Endometrial microvascular endothelial cells (primary cell): ENCODE data around the gene GTF2H2C. TPM values are rescaled to one million over a fixed set of nuclear protein-coding genes. Genes with fewer than 3 reads are reported as not detected.
"Not testable (repeated sequence)": the region's sequence is repeated elsewhere in the genome, so short reads cannot be mapped to it uniquely, and the experiment has no call there.

Experiments
- in situ Hi-C: cut with HindIII; loops from 2 replicates; pipeline ENCODE4 v1.10.0; 2017; ENCODE audit warnings: low sequenced_read_pairs, low pct_unique_long_range_greater_than_20kb; ENCODE audit errors: inconsistent ontology term
- total RNA-seq: library from RNA; depleted of rRNA; stranded (reverse); fragments of >200 nt; gene quantifications from one replicate; pipeline ENCODE4 v1.2.3, GENCODE V29; 2015; ENCODE audit errors: inconsistent ontology term

Gene GTF2H2C
- total RNA-seq, result 20.4 TPM

DNA sequence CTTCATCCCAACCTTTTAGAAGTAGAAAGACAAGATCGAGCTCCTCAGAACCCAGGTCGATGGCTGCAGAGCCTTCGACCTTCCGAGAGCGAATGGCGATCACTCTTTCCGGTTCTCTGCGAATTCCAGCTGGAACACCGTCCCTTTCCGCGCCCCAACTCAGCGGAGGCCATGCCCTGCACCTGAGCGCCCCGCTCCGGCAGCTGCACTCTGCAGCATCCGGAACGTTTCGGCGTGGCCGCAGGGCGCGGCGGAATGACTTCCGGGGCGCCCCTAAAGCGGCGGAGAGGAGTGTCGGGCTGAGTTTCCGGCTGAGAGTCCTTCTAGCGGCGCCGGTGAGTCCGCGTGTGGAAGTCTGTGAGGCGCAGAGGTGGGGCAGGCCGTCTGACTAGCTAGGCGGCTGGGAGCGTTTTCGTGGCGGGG lies at the start of gene GTF2H2C:
Gene GTF2H2C (plus strand): TSS at position 284 of the 423 bp plus-strand sequence. CDS start 4,942 bp downstream, outside the sequence.
- in situ Hi-C loops, result not testable (repeated sequence)

GRCh38 chr5:69510694-69511093 lies 49.3 kb upstream of the GTF2H2C start:
- in situ Hi-C loops, result no loop called here

DNA sequence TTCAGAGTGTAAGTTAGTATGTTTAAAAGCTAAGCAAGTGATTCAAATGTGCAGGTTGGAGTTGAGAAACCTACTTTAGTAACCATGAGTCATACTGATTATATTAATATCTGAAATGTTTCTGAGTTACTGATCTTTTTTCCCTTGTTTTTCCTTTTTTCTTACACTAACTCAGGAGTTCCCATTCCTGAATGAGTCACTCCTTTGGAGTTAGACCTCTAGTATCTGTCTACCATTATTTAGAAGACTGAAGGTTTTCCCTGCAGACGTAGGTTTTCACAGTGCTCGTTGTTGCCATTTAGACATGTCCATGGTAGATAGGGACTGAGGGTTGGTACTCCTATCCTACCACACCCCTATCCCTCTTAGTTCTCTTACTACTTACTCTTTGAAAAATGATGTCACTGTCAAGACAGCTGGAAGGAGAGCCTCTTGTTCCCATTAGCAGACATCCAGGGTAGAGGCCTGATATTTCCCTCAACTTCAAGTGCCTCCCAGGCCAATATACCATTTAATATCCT lies 47.2 kb upstream of the GTF2H2C start:
- in situ Hi-C loops, result no loop called here

DNA sequence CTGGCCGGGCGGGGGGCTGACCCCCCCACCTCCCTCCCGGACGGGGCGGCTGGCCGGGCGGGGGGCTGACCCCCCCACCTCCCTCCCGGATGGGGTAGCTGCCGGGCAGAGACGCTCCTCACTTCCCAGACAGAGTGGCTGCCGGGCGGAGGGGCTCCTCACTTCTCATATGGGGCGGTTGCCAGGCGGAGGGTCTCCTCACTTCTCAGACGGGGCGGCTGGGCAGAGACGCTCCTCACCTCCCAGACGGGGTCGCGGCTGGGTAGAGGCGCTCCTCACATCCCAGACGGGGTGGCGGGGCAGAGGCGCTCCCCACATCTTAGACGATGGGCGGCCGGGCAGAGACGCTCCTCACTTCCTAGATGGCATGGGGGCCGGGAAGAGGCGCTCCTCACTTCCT lies 44.4 kb upstream of the GTF2H2C start:
- in situ Hi-C loops, result not testable (repeated sequence)

- in situ Hi-C loops, result no loop called here
These were observed 43.2 kb upstream of the GTF2H2C start for GRCh38 chr5:69516769-69517168.

DNA sequence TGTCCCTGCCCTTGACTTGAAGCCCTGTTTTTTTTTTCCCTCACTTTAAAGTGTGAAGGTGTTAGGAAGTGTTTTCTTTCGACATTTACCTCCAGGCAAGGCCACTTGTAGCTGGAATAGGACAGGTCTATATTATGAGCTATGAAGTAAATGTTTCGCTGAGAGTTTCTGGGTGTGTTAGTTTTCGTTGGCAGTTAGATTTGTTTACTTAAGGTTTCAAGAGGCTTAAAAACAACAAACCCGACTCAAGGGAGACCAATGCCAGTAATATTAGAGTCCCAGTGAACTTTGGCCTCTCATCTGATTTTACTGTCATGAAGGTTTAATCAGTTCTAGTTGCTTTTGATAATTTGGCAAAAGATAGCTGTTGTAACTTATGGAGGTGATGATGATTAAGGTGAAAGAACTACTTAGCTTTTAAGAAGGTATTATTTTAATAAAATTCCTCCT lies 42.2 kb upstream of the GTF2H2C start:
- in situ Hi-C loops, result no loop called here

DNA sequence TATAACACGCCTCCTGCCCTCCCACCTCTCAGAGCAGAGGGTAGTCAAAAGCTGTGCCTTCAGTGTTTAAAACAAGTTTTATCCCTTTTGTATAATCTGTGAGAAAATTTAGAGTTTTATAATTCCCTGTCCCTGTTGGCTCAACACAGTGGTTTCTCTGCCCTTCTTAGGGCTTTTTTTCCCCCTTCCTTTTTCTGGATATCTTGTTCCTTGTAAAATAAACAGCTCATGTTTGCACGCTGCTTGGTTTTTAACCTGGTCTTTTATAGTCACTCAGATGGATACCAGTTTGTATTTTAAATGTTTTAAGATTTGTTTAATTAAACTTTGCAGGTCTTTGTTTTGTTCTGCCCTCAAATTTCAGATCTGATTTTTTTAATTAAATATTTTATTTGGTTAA lies 40.7 kb upstream of the GTF2H2C start:
- in situ Hi-C loops, result no loop called here

DNA sequence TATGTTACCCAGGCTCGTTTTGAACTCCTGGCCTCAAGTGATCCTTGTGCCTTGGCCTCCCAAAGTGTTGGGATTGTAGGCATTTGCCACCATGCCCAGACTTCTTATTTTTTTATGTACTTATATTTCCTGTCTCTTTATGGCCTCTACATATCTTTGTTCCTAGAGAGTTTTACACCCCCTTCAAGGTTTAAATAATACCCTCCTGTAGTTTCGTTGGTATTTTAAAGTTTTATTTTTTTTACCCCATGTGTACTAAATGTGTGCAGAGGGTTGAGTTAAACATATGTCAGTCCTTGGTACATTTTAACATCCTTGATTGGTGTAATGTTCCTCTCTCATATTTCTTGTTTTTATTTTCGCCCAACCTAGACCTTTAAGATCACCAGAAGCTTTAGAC lies 38.0 kb upstream of the GTF2H2C start:
- in situ Hi-C loops, result no loop called here

- in situ Hi-C loops, result no loop called here
These were observed 34.5 kb upstream of the GTF2H2C start for GRCh38 chr5:69525490-69525889.

DNA sequence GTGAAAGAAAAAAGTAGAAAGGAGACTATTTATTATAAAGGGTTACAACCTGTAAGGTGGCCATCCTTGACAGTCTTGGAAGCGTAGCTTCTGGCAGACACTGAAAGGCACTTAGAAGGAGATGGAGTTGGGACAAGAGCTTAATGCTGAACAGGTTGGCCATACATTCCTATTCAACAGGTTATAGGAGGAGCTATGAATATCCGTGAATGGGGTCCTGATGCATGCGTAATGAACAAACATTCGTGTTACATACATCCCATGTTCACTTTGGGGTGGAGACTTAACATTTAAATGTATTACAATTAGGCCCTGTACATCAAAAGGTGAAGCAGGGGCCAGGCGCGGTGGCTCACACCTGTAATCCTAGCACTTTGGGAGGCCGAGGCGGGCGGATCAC lies 33.3 kb upstream of the GTF2H2C start:
- in situ Hi-C loops, result no loop called here

DNA sequence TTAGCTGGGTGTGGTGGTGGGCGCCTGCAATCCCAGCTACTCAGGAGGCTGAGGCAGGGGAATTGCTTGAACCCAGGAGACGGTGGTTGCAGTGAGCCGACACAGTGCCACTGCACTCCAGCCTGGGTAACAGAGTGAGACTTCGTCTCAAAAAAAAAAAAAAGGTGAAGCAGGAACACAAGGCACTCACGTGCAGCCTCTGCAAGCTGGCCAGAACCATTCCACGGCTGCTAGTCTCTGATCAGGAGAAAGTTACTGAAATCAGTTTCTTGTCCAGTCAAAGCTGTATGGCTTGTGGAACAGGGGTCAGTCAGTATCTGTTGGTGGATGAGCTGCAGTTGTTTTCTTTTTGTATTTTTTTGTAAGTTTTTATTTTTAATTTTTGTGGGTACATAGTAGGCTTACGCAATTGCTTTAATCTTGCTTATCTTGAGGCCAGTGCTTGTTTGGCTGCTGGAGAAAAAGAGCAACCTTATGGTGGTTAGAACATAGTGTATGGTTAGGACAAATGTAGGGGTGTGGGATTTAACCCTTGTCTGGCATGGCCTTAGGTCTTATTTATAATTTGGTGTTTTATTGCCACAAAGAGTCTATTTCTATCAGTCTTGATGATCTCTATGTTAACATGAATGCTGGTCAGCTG lies 32.7 kb upstream of the GTF2H2C start:
- in situ Hi-C loops, result no loop called here

GRCh38 chr5:69528035-69528434 lies 32.0 kb upstream of the GTF2H2C start:
- in situ Hi-C loops, result no loop called here

- in situ Hi-C loops, result no loop called here
These were observed 31.4 kb upstream of the GTF2H2C start for GRCh38 chr5:69528609-69529008.

DNA sequence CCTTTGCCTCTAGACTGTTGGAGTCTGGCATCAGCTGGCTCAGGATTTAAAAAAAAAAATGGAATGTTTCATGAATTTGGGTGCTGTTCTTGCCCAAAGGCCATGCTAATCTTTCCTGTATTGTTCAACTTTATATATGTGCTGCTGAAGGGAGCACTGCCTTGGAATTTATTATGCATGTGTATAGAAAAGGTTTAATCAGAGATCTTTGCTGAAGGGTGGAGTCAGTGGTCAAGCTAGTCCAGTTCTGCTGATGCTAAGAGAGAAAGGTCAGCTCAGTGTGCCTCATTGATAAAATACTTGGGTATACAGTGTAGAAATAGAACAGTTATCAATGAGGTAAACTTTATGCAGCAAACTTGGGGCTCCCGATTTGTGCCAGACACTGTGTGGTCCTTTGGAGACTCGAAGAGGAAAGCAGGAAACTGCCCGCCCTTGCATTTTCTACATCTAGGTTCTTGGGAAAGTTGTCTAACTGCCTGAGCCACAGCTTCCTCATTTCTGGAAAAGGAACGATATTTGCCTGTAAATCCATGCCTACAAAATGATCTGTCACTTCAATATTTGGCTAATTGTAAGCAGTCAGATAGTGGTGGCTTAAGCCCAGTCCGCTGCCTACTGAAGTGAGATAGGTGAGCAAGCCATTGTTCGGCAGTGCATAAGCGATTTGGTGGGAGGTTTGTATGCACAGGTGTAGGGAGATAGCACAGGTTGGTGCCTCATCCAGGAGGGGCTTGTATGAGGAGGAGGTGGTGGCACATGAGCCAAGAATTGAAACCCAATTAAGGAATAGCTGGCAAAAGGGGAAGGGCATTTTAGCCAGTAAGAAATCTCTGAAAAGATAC lies 29.2 kb upstream of the GTF2H2C start:
- in situ Hi-C loops, result no loop called here

DNA sequence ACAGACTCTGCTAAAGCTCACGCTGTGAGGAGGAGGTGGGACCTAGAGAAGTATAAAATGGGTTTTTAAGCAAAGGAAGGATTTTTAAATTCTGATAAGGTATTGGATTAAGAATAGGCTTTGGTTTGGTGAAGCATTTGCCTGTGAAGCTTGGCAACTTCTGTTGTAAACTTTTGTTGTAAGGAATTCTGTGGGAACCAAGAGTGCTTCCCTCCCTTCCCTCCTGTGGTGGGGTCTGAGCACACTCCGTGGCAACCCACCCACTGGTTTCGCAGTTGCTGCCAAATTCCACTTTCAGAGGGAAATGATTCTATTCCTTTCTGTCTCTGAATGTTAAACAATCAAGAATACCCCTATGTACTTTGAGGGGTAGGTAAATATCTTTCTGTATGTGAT lies 28.6 kb upstream of the GTF2H2C start:
- in situ Hi-C loops, result no loop called here

- in situ Hi-C loops, result not testable (repeated sequence)
These were observed 22.1 kb upstream of the GTF2H2C start for GRCh38 chr5:69537911-69538310.

- in situ Hi-C loops, result not testable (repeated sequence)
These were observed 21.3 kb upstream of the GTF2H2C start for GRCh38 chr5:69538735-69539134.

- in situ Hi-C loops, result not testable (repeated sequence)
These were observed 18.6 kb upstream of the GTF2H2C start for GRCh38 chr5:69541347-69541746.

DNA sequence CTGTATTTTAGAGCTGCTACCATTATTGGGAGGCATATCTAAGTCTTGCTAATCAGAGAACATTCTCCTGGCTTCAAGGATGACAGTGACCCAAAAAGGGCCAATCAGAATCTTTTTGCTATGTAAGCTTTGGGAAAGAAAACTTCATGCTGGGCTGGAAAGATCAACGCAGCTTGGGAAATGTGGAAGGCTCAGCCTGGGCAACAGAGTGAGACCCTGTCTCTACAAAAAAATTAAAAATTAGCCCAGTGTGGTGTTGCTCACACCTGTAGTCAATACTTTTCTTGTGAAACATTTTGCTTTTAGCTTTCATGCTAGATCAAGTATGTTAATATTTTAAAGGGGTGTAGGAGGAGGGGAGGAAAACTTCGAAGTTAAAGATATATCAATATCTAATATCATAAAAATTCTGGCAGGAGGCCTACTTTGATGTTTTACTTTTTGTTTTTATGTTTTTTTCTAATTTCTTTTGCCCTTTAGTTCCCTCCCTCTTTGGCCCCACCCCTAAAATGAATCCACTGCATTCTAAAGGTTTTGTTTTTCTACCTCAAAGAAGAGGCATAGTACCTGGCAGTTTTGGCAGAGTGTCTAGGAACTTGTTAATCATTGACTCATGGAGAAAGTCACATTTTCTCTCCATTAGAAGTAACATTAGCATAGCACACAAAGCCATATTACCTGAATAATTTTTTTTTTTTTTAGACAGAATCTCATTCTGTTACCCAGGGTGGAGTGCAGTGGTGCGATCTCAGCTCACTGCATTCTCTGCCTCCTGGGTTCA lies 17.0 kb upstream of the GTF2H2C start:
- in situ Hi-C loops, result not testable (repeated sequence)
